SHP77 (cell line): ENCODE measurements around the gene ZNF689.
A peak's percentile ranks its signal among the peaks of the same experiment; 100 is the strongest.

Source experiments
- DNase-seq, 2 experiments: peaks; one replicate each; lab custom pipeline; 2025; lab: John Stamatoyannopoulos, UW

The ZNF689 gene

DNA sequence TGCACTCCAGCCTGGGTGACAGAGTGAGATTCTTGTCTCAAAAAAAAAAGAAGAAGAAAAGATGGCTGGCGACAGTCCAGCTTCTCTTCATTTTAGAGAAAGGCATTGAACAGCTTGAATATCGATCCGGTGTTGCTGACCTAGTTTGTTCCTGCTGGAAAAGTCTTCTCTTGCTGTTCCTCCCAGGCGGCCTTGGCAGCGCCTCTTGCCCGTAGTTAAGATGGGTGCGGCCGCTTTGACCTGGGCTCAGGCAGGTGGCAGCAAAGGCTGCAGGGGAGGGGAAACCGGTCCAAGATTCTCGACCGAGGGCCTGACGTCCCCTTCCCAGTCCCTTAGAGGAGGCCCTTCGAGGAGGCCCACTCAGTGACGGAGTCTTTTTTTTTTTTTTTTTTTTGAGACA lies 48.2 kb downstream of the ZNF689 start:
- DNase-seq, result no peak

DNA sequence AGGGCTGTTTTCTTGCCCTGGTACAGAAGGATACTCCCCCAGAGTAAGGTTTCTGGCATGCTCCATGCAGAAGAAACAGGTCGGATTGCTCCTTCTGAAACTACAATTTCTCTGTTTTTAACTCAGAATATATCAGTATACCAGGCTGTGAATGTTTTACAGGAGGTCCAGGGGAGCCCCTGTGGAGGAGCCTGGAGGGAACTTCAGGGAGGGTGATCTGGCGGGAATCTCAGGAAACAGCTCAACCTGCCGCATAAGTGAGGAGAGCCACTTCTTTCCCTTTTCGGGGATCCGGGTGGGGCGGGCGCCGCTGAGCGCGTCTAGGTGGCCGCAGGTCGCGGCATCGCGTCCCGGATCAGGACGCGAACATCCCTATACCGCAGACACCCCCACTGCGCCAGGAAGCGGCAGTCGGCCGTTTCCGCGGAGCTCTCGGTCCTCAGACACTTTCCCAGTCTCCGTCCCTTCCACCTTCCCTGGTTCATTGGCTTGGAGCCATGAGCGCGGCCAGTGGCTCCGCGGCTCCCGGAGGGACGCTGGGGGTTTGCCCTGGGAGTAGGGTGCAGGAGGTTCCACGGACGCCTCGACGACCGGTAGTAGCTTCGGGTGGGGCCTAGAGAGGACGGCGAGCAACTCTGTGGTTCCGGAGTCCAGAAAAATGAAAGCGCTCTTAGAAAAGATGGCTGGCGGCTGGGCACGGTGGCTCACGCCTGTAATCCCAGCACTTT lies 48.9 kb downstream of the ZNF689 start:
- DNase-seq, result no peak

DNA sequence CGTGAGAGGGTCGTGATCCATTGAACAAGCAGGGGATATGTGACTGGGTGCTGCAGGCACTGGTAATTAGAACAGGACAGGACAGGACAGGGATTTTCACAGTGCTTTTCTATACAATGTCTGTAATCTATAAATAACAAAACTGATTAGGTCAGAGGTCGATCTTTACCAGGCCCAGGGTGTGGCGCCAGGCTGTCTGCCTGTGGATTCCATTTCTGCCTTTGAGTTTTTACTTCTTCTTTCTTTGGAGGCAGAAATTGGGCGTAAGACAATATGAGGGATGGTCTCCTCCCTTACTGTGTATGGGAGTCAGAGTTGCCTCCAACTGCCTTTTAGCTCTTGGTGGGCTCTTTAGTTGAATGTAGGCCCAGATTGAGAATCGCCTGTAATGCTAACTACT lies 50.5 kb downstream of the ZNF689 start:
- DNase-seq, result no peak

DNA sequence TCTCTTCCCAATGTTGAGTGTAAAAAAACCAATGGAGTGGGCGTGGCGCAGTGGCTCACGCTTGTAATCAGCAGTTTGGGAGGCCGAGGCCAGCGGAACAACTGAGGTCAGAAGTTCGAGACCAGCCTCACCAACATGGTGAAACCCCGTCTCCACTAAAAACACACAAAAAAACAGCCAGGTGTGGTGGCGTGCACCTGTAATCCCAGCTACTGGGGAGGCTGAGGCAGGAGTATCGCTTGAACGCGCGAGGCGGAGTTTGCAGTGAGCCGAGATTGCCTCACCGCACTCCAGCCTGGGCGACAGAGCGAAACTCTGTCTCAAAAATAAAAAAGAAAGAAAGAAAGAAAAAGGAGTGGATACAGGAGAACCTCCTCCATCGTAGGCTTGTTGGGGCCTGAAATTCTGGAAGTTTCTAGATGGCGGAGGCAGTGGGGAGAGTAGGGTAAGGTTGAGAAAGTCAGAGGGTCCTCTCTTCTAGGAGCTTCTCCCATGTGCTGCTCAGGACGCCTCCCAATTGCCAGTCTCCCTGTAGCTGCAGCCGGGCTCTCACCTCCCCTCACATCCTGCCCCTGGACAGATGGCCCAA lies 51.3 kb downstream of the ZNF689 start:
- no peak for DNase-seq

DNA sequence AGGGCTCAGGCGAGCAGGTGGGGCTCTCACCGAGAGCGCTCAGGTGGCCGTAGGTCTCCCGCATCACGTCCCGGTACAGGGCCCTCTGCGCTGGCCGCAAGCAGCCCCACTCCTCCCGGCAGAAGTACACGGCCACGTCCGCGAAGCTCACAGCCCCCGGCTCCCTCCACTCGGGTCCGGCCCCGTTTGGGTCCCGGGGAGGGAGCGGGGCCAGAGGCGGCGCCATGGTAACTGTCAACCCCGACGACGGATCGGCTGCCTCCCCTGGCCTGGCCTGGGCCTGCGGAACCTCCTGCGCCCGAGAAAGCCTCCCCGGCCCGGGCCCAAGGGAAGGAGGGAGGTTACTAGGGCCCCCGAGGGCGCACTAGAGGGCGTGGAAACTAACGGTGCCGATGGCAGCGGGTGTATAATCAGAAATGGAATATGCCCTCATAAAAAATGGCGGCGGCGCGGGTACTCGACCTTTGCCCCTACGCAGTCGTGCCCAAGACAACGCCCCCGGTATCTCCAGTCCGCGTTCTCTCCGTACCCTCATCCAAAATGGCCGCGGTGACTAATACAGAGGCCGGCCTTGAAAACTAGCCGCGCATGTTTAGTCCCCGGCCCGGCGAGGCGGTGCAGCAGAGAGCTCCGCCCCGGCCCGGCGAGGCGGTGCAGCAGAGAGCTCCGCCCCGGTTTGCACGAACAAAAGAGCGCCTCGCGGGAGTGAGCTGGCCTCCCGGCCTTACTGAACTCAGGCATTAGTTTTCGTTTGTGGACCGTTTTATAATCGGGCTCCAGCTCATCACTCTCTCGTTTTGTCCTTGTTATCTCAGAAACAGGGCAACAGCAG lies 52.0 kb downstream of the ZNF689 start, which contains the start of gene ZNF764:
TSS of gene ZNF764 (minus strand) at position 418 of the 832 bp plus-strand sequence. CDS start at position 226, 192 bp downstream.
- peak; percentile 99 to 100 for DNase-seq

DNA sequence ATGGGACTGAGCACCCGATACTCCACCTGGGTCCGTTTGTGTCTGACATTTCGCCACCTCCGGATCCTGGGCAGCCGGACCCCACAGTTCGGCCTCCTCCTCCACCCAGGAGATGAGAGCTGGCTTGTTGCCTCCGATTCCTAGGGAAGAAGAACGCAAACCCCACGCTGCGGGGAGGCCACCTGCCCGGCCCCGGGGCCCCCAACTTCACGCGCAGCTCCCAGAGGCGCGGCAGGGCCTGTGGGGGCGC lies 52.6 kb downstream of the ZNF689 start:
- peak in 1 of 2 experiments; percentile 17 for DNase-seq

DNA sequence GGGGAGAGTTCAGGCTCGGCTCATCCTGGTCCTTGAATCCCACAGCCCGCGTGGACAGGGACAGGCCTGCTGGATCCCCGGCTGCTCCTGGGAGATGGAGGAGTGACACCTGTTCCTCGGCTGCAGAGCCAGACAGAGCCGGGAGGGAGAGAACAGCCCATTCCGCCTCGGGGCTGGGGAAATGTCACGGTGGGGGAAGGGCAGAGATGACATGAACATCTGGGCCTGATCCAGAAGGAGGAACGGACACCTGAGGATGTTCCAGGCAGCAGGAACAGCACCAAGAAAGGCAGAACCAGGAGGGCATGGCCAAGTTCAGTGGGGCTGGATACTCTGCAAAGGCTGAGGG lies 54.1 kb downstream of the ZNF689 start:
- no peak for DNase-seq

DNA sequence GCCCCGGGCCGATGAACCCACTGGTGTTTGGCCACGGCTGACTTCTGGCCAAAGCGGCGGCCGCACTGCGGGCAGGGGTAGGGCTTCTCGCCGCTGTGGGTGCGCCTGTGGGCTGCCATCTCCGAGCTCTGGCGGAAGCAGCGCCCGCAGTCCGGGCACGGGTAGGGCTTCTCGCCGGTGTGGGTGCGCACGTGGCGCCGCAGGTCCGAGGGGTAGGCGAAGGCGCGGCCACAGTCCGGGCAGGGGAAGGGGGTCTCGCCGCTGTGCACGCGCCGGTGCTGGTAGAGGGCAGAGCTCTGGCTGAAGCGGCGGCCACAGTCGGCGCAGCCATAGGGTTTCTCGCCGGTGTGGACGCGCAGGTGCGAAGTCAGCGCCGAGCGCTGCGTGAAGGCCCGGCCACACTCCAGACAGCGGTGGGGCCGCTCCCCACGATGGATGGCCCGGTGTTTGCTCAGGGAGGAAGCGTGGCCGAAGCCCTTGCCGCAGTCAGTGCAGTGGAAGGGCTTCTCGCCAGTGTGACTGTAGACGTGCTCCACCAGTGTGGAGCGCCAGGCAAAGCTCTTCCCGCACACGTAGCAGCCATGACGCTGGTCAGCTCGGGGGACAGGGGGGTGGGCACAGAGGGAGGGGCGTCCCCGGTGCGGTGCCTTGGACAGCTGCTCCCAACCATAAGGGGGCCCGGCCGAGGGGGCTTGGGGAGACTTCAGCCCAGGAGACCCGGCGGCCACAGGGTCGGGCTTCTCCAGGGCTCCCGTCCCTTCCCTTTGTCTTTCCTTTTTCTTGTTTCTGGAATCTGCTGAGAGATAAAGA lies 54.7 kb downstream of the ZNF689 start:
- no peak for DNase-seq

DNA sequence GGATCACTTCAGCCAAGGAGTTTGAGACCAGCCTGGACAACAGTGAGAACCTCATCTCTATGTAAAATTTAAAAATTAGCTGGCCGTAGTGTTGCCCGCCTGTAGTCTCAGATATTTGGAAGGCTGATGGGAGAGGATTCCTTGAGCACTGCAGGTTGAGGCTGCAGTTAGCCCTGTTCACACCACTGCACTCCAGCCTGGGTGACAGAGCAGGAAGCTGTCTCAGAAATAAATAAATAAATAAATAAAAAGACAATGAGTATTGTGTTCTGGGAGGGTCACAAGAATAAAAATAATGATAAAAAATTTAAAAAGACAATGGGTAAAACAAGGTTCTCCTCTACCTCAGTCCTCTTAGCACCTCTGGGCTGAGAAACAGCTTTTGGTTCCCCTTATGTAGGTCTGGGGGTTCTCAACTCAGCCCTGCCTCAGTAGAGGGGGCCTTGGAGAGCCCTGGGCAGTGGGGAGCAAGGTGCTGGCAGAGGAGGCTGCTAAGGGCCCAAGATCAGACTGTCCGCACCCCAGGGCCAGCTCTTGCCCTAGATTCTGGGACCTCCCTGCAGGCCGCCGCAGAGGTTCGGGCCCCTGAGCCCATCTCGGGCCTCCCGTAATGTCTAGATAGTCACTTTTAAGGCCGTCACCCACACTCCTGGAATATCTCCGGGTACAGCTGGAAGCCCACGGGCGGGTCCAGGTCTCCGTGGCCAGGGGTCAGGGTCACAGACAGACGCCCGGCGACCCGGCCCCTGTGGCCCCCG lies 55.5 kb downstream of the ZNF689 start:
- no peak for DNase-seq

DNA sequence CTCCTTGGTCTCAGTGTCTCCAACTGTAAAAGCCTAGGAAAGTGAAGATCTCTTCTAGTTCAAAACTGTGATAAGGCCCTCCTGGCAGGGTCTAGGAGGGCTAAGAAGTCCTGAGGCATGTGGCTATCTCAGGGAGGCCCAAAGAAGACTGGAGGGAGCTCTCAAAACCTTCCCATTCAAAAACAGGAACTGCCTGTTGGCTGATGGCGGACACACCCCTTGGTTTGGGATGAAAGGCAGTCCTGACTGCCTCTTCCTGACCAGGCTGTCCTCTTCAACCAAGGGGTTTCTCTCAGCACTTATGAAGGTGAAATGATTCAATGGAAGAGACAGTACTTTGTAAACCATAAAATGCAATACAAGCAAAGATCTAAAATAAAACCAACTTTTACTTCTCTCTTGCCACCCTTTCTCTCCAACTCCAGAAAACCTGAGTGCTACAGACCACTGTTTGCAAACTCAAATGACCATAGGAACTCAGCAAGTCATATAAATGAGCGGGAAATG lies 56.7 kb downstream of the ZNF689 start:
- DNase-seq, result no peak

DNA sequence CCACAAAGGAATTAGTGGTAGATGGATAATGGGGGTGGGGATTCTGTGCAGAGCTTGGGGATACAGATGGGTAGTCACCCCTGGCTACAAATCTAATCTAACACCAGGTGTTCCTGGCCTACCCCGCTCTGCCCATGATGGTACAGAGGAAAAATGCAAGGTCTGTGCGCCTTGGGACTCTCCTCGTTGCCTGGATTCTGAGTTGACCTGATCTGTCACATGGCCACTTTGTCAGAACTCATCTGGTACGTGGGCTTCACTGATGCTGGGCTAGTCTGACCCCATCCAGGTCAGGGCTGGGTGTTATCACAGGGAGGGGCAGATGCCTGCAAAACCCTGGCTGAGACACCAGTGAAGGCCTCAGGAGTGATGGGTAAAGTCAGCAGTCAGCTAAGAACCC lies 57.2 kb downstream of the ZNF689 start:
- no peak for DNase-seq
